ENCODE results near the gene CDK17. TPM values are rescaled to one million over a fixed set of nuclear protein-coding genes. Genes with fewer than 3 reads are reported as not detected.
"Not testable (repeated sequence)": the region's sequence is repeated elsewhere in the genome, so short reads cannot be mapped to it uniquely, and the experiment has no call there.

The CDK17 gene
- total RNA-seq, result 28.0 and 30.5 TPM in 2 replicates

DNA sequence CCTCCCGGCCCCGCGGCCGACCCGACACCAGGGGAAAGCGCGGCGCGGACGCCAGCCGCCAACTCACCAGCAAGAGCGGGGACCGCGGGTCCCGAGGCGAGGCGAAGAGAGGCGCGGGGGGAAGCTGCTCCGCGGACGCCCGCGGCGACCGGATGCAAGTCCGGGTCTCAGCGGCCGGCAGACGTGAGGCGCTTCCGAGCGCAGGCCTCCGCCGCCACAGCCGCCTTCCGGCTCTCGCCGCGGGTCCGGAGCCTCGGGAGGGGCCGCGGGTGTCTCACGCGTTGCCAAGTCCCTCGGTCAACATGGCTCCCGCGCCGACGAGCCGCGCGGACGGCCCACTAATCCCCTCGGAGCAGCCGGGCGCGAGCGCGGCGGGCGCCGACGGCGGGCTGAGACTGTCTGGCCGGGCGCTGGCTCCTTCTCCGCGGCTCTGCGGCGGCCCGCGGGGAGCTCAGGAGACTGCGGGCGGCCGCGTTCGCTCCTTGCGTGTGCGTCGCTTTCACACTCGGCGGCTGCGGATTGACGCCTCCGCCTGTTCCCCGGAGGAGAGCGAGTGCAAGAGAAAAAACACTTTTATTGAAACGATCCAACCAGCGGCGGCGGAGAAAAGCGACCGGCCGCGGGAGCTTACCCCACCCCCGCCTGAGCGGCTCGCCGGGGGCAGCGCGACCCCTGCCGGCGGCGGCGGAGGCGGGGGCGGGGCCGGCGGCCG, at the start of gene CDK17:
CDK17 (minus strand) TSS at position 521 of the 712 bp plus-strand sequence. CDS start 65,603 bp downstream, outside the sequence.
- Mint-ChIP-seq H3K36me3 (ENCODE audit: low read depth) (peaks cover 2% of the 10 kb centered on the region), H3K27me3 (no peaks in the 10 kb centered on the region), H3K4me3 (peak within 1 kb of the TSS; percentile 92), H3K9me3 (no peaks in the 10 kb centered on the region), H3K27ac (peak within 1 kb of the TSS; percentile 97), H3K4me1 (peaks cover 46% of the 10 kb centered on the region)
- peak; percentile 96 for DNase-seq
- intact Hi-C loops (cut with micrococcal nuclease), result loop anchor here (1.0 to 5.0 kb wide), 5 partner anchors 21 to 205 kb away; partner anchors contain the start of gene ELK3

GRCh38 chr12:96448300-96448699, 48.1 kb upstream of the CDK17 start:
- intact Hi-C loops (cut with micrococcal nuclease), result no loop called here
- no peak overlapping the region for H3K4me3 Mint-ChIP-seq
- H3K4me1 Mint-ChIP-seq, result peaks cover 32% of the 10 kb centered on the region
- H3K36me3 Mint-ChIP-seq (ENCODE audit: low read depth), result peaks cover 9% of the 10 kb centered on the region
- DNase-seq, result no peak
- H3K27ac Mint-ChIP-seq, result no peak overlapping the region
- peaks cover 19% of the 10 kb centered on the region for H3K9me3 Mint-ChIP-seq
- H3K27me3 Mint-ChIP-seq, result no peaks in the 10 kb centered on the region

- no peak overlapping the region for H3K4me3 Mint-ChIP-seq
- peaks cover 9% of the 10 kb centered on the region for H3K36me3 Mint-ChIP-seq (ENCODE audit: low read depth)
- peaks cover 36% of the 10 kb centered on the region for H3K4me1 Mint-ChIP-seq
- no peaks in the 10 kb centered on the region for H3K27me3 Mint-ChIP-seq
- intact Hi-C loops (cut with micrococcal nuclease), result no loop called here
- H3K27ac Mint-ChIP-seq, result no peak overlapping the region
- peaks cover 11% of the 10 kb centered on the region for H3K9me3 Mint-ChIP-seq
- DNase-seq, result no peak
Observed at GRCh38 chr12:96447256-96447655, 47.0 kb upstream of the CDK17 start.

DNA sequence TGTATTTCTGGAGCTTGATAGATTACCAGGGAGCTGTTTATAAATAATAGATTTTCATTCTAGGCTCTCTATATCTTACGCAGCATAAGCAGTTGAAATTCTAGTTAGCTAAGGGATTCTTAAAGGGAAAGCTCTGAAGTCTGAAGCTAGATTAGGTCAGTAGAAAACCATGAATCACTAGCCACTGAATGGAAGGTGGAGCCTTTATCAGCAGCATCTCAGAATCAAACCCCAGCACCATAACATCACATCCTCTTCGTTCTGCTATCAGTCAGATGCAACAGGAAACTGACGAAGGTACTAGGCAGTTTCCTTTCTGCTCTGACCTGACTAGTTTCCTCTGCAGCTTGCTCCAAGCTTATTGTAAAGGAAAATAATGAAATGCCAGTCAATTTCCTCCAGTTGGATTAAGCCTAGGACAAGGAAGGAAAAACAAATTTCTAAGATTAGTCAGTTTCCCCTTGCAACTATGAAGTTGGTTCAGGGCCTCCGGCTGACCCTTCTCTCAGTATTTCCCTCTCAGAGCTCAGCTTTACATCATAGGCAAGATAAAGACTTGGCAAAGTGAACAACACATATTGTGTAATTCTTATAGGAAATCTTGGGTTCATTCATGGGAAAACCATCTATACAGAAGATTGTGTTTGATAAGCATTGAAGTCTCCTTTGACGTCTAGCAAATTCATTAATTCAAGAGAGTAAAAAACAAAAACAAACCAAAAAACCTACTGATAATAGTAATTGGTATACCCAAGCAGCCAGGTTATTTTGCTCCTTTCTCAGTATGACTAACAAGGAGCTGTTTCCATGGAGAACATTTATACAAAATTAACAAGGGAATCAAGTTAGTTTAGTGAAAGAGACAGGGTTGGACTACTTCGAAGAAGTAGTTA, 45.7 kb upstream of the CDK17 start:
- Mint-ChIP-seq H3K27ac (peak overlapping the region; percentile 87), H3K36me3 (ENCODE audit: low read depth) (peaks cover 7% of the 10 kb centered on the region), H3K4me3 (peak overlapping the region; percentile 70), H3K27me3 (no peaks in the 10 kb centered on the region), H3K9me3 (peaks cover 10% of the 10 kb centered on the region), H3K4me1 (peaks cover 40% of the 10 kb centered on the region)
- DNase-seq, result peak; percentile 90
- intact Hi-C loops (cut with micrococcal nuclease), result loop anchor here (1.0 kb wide), 7 partner anchors 12 to 399 kb away; no protein-coding TSS in a partner anchor

- Mint-ChIP-seq H3K36me3 (ENCODE audit: low read depth) (peaks cover 2% of the 10 kb centered on the region), H3K27me3 (no peaks in the 10 kb centered on the region), H3K4me3 (no peak overlapping the region), H3K9me3 (peaks cover 3% of the 10 kb centered on the region), H3K27ac (no peak overlapping the region), H3K4me1 (peaks cover 35% of the 10 kb centered on the region)
- no peak for DNase-seq
- intact Hi-C loops (cut with micrococcal nuclease), result no loop called here
Observed at GRCh38 chr12:96444399-96444798, 44.2 kb upstream of the CDK17 start.

GRCh38 chr12:96442906-96443305, 42.7 kb upstream of the CDK17 start:
- Mint-ChIP-seq H3K9me3 (peaks cover 3% of the 10 kb centered on the region), H3K27me3 (no peaks in the 10 kb centered on the region), H3K36me3 (ENCODE audit: low read depth) (peaks cover 2% of the 10 kb centered on the region), H3K4me3 (no peak overlapping the region), H3K4me1 (peaks cover 39% of the 10 kb centered on the region), H3K27ac (no peak overlapping the region)
- no peak for DNase-seq
- intact Hi-C loops (cut with micrococcal nuclease), result no loop called here

- H3K36me3 Mint-ChIP-seq (ENCODE audit: low read depth), result peaks cover 2% of the 10 kb centered on the region
- H3K4me1 Mint-ChIP-seq, result peaks cover 42% of the 10 kb centered on the region
- H3K27me3 Mint-ChIP-seq, result no peaks in the 10 kb centered on the region
- peaks cover 3% of the 10 kb centered on the region for H3K9me3 Mint-ChIP-seq
- DNase-seq, result no peak
- intact Hi-C loops (cut with micrococcal nuclease), result no loop called here
- no peak overlapping the region for H3K4me3 Mint-ChIP-seq
- H3K27ac Mint-ChIP-seq, result no peak overlapping the region
Observed at GRCh38 chr12:96441816-96442215, 41.6 kb upstream of the CDK17 start.

DNA sequence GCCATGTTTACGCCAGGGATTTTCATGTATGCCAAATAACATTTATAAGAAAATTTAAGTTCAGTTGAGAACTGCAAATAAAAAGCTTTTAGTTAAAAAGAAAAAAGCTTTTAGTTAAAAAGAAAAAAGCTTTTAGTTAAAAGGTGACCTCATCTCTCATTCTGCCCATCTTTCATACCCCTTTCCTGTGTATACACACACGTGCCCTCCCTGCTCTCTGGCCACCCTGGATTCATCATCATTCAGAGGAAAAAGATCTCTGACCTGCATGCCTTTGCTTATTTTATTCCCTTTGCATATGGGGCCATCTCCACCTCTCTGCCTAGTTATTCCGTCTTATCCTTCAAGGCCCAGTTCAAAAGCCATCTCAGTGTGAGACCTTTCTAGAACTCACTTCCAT, 38.1 kb upstream of the CDK17 start:
- Mint-ChIP-seq H3K9me3 (peaks cover 8% of the 10 kb centered on the region), H3K4me3 (no peak overlapping the region), H3K27ac (no peak overlapping the region), H3K4me1 (peaks cover 36% of the 10 kb centered on the region), H3K27me3 (no peaks in the 10 kb centered on the region), H3K36me3 (ENCODE audit: low read depth) (peaks cover 5% of the 10 kb centered on the region)
- intact Hi-C loops (cut with micrococcal nuclease), result no loop called here
- DNase-seq, result no peak

- Mint-ChIP-seq H3K4me3 (no peak overlapping the region), H3K4me1 (peaks cover 37% of the 10 kb centered on the region), H3K36me3 (ENCODE audit: low read depth) (peaks cover 5% of the 10 kb centered on the region), H3K27ac (no peak overlapping the region), H3K27me3 (no peaks in the 10 kb centered on the region), H3K9me3 (peaks cover 8% of the 10 kb centered on the region)
- intact Hi-C loops (cut with micrococcal nuclease), result no loop called here
- DNase-seq, result no peak
Observed at GRCh38 chr12:96437171-96437445, 36.9 kb upstream of the CDK17 start.

DNA sequence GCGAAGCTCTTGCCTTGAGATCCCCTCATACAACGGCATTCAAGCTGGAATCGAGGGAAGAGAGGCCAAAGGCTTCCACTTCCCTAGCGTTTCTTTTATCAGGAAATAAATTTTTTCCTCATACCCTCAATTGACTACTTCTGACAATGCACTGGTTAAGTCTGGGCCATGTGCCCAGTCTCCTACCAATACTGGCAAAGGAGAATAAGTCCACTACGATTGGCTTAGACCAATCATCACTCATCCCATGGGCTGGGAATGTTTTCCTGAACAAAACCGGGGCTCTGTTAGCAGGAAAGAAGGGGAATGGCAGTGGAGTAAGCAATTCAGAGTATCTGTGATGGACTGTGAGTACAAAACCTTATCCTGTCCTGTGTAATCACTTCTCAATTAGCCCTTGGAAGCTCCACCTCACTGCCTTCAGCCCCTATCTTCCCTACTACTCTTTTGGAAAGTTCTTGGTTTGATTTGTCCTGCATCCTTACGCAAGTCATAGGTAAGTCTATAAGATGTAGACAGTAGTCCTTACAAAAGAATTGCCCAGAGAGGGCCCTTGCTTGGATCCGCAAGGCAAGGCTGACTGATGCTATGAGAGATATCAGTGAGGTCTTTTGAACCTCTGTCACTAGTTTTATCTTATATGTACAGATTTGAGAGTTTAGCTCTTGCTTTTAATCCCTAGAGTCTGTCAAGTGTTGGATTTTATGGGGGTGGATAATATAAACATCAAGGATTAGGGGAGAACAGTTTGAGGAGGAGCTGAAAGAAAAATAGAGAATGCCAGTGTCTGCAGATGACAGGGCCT, 36.3 kb upstream of the CDK17 start:
- intact Hi-C loops (cut with micrococcal nuclease), result no loop called here
- DNase-seq, result no peak
- Mint-ChIP-seq H3K36me3 (ENCODE audit: low read depth) (peaks cover 5% of the 10 kb centered on the region), H3K9me3 (peaks cover 5% of the 10 kb centered on the region), H3K27ac (no peak overlapping the region), H3K4me3 (no peak overlapping the region), H3K27me3 (no peaks in the 10 kb centered on the region), H3K4me1 (peaks cover 31% of the 10 kb centered on the region)

DNA sequence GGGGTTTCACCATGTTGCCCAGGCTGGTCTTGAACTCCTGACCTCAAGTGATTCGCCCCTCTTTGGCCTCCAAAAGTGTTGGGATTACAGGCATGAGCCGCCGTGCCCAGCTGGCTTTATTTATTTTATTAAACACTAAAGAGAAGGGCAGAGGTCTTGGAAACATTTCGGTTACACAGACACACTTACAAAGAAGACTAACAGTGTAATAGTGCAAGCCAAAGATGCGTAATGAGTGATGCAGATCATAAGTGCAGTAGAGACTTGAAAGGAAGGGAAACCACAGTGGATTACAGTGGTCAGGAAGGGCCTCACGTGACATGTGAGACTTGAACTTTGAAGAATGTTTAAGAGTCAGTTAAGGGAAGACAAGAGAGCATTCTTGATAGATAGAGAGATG, 33.9 kb upstream of the CDK17 start:
- peaks cover 3% of the 10 kb centered on the region for H3K36me3 Mint-ChIP-seq (ENCODE audit: low read depth)
- peaks cover 5% of the 10 kb centered on the region for H3K9me3 Mint-ChIP-seq
- peak overlapping the region; percentile 48 for H3K4me3 Mint-ChIP-seq
- peak; percentile 93 for DNase-seq
- H3K4me1 Mint-ChIP-seq, result peaks cover 31% of the 10 kb centered on the region
- H3K27me3 Mint-ChIP-seq, result no peaks in the 10 kb centered on the region
- intact Hi-C loops (cut with micrococcal nuclease), result loop anchor here (1.0 kb wide), 3 partner anchors 9 to 51 kb away; no protein-coding TSS in a partner anchor
- H3K27ac Mint-ChIP-seq, result peak overlapping the region; percentile 62

DNA sequence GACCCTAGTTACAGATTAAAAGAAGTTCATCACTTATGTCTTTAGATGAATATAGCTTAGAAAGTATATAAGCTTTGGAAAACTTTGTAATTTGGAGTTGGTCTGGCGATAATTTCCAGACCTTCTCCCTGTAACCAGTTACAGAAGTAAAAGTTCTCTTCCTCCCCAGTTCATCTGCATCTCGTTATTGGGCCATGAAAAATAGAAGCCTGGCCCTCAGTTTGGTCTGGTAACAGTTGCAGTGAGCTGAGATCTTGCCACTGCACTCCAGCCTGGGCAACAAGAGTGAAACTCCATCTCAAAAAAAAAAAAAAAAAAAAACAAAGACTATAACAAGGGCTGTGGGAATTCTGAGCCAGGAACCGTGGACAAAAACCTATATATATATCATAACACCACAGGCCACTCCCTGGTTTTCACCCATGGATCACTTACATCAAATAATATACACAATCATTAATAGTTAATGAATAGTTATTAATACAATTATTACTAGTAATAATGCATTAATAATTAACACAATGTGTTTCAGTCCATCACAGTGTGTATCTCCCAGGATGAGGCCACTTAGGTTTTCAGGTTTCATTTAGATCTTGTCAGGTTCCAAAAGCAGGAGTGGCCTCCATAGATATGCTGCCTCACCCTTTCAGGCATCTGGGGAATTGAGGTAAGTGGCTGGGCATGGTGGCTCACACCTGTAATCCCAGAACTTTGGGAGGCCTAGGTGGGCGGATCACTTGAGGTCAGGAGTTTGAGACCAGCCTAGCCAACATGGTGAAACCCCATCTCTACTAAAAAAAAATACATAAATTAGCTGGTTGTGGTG, 32.5 kb upstream of the CDK17 start:
- H3K9me3 Mint-ChIP-seq; H3K36me3 Mint-ChIP-seq (ENCODE audit: low read depth); H3K27me3 Mint-ChIP-seq; H3K4me3 Mint-ChIP-seq; DNase-seq; intact Hi-C loops (cut with micrococcal nuclease); H3K27ac Mint-ChIP-seq: not testable (repeated sequence)
- peaks cover 32% of the 10 kb centered on the region for H3K4me1 Mint-ChIP-seq

- peaks cover 5% of the 10 kb centered on the region for H3K9me3 Mint-ChIP-seq
- no peaks in the 10 kb centered on the region for H3K27me3 Mint-ChIP-seq
- H3K4me3 Mint-ChIP-seq, result no peak overlapping the region
- H3K4me1 Mint-ChIP-seq, result peaks cover 39% of the 10 kb centered on the region
- no peak for DNase-seq
- intact Hi-C loops (cut with micrococcal nuclease), result no loop called here
- H3K27ac Mint-ChIP-seq, result no peak overlapping the region
- H3K36me3 Mint-ChIP-seq (ENCODE audit: low read depth), result peaks cover 3% of the 10 kb centered on the region
Observed at GRCh38 chr12:96431067-96431466, 30.8 kb upstream of the CDK17 start.

Data from activated CD4-positive, alpha-beta T cell treated with anti-CD3 and anti-CD28 coated beads, Interleukin-2, amount 10 ng/mL, durations not matched to agents 24 days and 14 days (primary cell).